T-helper 22 cell (primary cell): ENCODE results near the gene WHRN.
A peak's percentile ranks its signal among the peaks of the same experiment; 100 is the strongest.

Source experiments
- DNase-seq: peaks from one replicate; pipeline ENCODE4 v3.0.0-alpha.2; 2020; ENCODE audit warnings: low read depth

Gene WHRN

DNA sequence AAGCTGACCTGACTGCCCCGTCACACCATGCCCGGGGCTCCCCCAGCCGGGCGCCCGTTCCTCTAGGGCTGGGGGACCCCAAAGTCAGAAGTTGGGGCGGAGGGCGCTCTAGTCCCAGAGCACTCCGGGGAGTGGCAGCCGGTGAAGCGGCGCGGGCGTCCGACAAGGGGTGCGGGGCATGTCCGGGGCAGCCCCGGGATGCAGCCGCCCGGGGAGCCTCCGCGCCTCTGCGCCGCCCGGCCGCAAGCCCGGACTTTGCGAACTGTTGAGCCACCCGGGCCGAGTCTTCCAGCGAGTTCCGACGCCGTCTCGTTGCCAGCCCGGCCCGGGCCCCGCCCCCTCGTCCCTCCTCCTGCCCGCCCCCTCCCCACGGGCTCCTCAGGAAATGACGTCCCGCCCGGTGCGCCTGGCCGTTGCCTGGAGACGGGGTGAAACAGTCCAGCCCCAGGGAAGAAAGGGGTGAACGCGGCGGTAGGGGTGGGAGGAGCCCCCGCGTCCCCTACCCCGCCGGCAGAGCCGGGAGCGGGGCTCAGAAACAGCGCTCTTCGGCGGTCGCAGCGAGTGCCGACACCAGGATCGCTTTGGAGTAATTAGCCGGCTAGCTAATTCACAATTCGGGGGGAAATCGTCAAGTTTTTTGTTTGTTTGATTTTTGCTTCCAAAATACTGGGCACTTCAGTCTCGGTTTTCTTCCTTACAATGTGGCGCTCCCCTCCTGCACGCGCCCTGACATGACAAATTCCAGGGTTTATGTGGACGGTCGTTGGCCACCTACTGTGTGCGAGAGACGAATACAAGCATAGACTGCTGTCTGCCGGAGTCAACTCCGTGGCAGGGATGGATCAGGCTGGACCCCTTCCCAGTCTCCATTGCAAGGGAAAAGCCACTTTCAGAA lies at the start of gene WHRN:
TSS of gene WHRN (minus strand) at position 287 of the 895 bp plus-strand sequence. CDS start 672 bp downstream, outside the sequence.
- DNase-seq = peak; percentile 91

GRCh38 chr9:114553202-114553601 lies 47.9 kb upstream of the WHRN start:
- DNase-seq = no peak

DNA sequence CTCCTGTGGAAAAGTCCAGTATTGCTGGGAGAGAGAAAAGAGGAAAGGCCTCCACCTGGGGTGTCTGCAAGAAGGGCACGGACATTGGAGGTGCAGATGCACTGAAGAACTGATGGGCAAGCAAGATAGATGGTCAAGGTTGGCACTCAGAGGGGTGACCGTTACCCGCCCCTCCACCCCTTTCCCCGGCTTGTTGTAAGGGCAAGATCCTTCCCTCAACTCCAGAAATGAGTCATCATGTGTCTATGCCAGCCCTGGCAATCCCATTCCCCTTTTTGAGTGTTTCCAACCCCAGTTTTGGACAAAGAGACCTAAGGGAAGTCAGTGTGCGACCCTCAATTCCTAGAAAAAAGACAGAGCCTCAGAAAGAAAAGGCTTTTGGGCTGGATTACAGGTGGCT lies 47.4 kb upstream of the WHRN start:
- DNase-seq = no peak

DNA sequence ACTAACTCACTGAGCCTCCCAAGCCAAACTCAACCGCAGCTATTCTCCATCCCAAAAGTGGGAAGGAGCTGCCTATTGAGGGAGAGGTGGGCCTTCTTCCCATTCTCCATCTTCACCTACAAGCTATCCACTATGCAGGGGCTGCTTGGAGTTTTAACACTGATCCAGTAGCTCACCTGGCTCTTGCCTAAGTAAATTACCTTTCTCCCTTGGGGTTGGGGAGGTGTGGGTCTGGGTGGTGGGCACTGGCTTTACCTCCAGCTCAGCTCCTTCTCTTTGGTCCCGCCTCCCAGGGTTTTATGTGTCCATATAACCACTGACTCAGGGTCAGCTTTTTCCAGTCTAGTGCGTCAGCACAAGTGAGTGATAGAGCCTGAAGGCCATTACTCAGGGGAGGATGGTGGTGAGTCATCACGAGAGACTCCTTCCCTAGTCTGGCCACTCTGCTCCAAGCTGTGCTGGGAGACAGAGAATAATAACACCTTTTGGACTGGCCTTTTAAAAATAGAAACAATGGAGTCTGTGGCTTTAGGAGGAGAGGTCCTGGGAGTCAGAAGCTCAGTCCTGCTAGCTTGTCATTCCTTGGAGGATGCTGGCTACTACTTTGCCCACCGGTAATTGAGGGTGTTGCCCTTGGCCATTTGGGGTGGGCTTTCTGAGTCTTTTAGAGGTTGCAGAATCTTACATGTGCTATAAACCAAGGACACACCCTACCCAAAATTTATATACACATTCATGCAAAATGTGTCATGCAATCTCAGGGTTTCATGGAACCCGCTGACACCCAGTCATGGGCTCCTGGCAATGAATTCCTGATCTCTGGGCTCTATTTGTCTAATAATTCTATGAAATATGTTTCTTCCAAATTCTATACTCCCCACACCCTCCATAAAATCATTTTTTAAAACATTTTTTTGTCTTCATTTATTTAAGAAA lies 46.7 kb upstream of the WHRN start:
- DNase-seq = no peak

- DNase-seq = no peak
Observed at GRCh38 chr9:114549697-114550330, 44.5 kb upstream of the WHRN start.

DNA sequence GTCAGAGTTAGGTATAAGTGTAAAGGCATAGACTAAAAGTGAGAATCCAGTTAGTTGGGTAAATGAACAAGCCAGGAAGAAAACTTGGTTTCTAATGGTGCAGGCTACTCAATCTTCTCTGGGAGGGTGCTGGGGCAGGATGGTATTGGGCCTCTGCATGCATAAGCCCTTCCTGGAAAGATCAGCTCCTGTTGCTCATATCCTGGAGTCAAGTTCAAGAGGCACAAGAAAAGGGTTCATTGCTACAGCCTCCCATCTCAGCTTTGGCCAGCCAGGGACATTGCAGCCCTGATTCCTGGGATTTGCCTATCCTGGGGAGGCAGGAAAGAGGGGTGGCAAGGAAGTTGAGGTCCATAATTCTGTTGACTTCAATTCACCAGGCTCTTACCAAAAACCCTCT lies 41.6 kb upstream of the WHRN start:
- DNase-seq = no peak

- no peak for DNase-seq
Observed at GRCh38 chr9:114545055-114545454, 39.8 kb upstream of the WHRN start.

DNA sequence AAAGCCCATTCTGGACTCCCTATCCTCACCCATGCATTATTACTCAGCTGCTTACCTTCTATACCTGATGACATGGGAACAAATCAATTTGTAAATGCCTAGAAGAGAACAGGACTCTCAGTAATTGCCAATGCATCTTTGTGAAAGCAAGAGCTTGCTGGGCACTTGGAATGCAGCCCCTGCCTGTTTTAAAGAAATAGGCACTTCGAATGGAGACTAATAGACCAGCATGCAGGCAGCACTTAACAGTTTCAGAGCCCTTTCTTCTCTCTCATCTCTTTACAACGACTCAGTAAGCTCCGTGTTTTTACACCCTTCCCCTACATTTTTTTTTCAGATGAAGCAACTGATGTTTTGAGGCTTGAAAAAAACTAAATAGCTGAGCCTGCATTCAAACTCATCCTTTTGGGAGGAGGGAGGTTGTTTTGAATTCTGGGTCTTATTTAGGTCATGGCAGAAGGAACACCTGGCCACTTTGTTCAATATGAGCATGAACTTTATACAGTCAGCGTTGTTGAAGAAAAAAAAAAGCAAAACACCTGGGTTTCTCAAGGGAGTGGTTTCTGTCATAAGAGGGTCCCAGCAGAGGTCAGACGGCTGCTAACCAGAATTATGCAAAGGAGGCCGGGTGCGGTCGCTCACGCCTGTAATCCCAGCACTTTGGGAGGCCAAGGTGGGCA lies 34.6 kb upstream of the WHRN start:
- no peak for DNase-seq

GRCh38 chr9:114538241-114538640 lies 33.0 kb upstream of the WHRN start:
- DNase-seq = no peak

DNA sequence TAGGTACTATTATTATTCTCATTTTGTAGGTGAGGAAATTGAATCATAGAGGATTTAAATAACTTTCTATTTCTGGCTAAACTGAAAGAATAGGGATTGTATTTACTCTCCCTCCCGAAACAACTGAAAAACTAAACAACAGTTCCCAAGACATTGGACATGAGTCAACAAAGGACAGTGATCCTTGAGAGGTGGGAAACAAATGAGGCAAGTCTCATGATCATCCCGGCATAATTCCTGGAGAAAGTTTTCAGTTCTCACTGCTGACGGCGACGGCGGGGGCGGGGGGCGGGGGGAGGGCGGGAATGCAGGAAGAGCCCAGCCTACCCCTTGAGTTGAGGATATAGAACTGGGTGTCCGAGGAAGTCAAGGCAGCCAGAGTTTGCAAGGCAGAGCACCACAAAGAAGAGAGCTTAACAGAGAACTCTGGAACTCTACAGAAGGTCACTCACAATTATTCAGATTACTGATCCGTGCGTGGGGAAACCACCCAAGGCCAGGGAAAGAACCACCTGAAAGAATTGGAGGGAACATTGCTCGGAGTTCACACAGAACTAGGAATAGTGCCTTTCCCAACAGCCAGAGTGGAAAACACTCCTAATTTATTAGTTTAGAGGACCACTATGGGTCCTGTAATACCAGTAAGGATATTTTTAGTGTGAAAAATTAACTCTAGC lies 27.4 kb upstream of the WHRN start:
- no peak for DNase-seq

- no peak for DNase-seq
Observed at GRCh38 chr9:114529285-114529684, 24.0 kb upstream of the WHRN start.

DNA sequence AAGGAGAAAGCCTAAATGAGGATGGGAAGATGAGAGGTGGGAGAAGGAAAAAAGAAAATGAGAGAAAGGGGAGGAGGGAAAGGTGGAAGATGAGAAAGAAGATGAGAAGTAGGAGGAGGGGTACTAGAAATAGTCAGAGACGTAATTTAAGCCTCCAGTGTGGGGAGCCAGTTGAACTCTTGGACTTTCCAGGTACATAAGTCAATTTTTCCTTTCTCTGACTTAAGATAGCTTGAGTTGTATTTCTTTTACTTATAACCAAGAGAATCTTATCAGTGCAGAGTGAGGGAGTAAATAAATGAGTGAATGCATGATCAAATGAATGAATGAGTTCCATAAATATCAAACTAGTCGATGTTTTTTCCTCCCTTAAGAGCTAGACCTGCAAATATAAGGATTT lies 21.5 kb upstream of the WHRN start:
- no peak for DNase-seq

GRCh38 chr9:114525513-114525912 lies 20.2 kb upstream of the WHRN start:
- no peak for DNase-seq

- no peak for DNase-seq
Observed at GRCh38 chr9:114524247-114524681, 19.0 kb upstream of the WHRN start.

DNA sequence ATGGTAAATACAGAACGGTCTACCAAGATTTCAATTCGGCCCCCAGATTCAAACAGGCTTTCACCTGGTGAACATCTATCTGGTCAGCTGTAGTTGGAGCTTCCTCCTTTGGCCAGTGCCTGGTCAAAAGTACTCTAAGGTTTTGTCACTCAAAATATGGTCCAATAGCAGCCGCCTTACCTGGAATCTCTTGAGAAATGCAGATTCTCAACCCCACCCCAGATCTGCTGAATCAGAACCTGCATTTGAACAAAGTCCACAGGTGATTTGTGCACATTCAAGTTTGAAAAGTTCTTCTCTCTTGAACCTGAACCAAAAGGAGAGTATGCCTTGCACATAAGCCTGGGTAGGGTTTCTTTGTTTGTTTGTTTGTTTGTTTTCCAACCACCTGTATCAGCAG lies 17.6 kb upstream of the WHRN start:
- DNase-seq = no peak

DNA sequence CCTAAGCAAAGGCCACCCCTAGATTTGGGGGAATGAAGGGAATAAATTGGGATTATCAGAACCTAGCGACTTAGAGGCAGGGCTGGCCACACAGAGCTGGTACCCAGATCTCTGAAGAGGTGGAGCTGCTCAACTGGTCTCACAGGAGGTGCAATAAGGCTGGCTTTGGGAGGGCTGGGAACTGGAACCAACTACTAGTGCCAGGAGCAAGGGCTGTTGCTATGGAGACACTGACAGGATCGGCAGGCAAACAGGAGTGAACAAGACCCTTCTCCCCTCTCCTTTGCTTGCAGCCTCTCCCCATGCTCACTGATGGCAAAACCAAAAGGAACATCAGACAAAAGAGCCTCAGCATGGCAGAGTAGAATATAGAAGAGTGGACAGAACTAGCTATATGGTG lies 17.0 kb upstream of the WHRN start:
- DNase-seq = no peak

GRCh38 chr9:114521846-114522245 lies 16.6 kb upstream of the WHRN start:
- no peak for DNase-seq

- no peak for DNase-seq
Observed at GRCh38 chr9:114518599-114519022, 13.3 kb upstream of the WHRN start.

- DNase-seq = no peak
Observed at GRCh38 chr9:114518120-114518519, 12.8 kb upstream of the WHRN start.

GRCh38 chr9:114516913-114517312 lies 11.6 kb upstream of the WHRN start:
- DNase-seq = no peak

DNA sequence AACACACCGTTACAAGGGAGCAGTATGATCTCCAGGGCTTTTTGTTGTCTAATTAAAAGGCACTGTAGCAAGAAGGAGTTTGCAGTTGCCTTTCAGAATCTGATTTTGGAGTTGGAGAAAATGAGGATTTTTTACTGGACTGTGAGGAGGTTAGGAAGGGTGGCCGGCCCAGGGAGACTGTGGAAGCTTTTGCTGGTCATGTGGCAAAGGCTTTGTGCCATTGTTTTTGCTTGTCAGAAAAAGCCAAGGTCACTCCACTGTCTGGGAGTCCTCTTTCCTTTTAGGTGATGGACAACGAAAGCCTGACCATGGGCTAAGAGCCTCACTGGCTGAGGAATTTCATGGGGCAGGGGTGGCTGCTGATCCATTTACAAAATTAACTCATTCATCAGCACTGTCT lies 10.3 kb upstream of the WHRN start:
- no peak for DNase-seq
